GM12891 (cell line): Measurements from ENCODE around the gene CCDC159.
A peak's percentile ranks its signal among the peaks of the same experiment; 100 is the strongest.

ENCODE experiments used
- PAX5 ChIP-seq: IDR thresholded peaks from 2 replicates; pipeline ENCODE4 v1.6.1; 2011; ENCODE audit warnings: low read length, moderate library complexity, mild to moderate bottlenecking; ENCODE audit not compliant: insufficient read depth, severe bottlenecking
- POLR2A ChIP-seq: IDR thresholded peaks from 2 replicates; pipeline ENCODE4 v1.6.1; 2011; ENCODE audit warnings: low read depth, low read length, control low read depth
- POLR2AphosphoS5 ChIP-seq: IDR thresholded peaks from 2 replicates; pipeline ENCODE4 v1.6.1; 2011; ENCODE audit warnings: low read depth, low read length, control low read depth
- POU2F2 ChIP-seq: IDR thresholded peaks from 2 replicates; pipeline ENCODE4 v1.6.1; 2011; ENCODE audit warnings: low read depth, mild to moderate bottlenecking, control low read depth, low read length, moderate library complexity
- SPI1 ChIP-seq: IDR thresholded peaks from 2 replicates; pipeline ENCODE4 v1.6.1; 2011; ENCODE audit warnings: low read depth, low read length, control low read depth
- TAF1 ChIP-seq: IDR thresholded peaks from 2 replicates; pipeline ENCODE4 v1.6.1; 2011; ENCODE audit warnings: low read depth, low read length, control low read depth

GRCh38 chr19:11375143-11375948, 29.0 kb downstream of the CCDC159 start:
- TF ChIP-seq TAF1, result 0 out of 2 replicates have a peak, but pooled peaks have one; percentile 6
- no peak for TF ChIP-seq PAX5
- TF ChIP-seq POLR2A, result peak; percentile 5; the same call in 1 of the 2 replicates
- TF ChIP-seq POLR2AphosphoS5, result peak; percentile 52; the same call in 1 of the 2 replicates
- TF ChIP-seq POU2F2, result no peak
- TF ChIP-seq SPI1, result no peak
